Measurements from ENCODE around the gene CNTRL. TPM values are rescaled to one million over a fixed set of nuclear protein-coding genes. Genes with fewer than 3 reads are reported as not detected.

CNTRL gene
- total RNA-seq, 2 donors from 2014 or later: 11.4 to 31.0 TPM

DNA sequence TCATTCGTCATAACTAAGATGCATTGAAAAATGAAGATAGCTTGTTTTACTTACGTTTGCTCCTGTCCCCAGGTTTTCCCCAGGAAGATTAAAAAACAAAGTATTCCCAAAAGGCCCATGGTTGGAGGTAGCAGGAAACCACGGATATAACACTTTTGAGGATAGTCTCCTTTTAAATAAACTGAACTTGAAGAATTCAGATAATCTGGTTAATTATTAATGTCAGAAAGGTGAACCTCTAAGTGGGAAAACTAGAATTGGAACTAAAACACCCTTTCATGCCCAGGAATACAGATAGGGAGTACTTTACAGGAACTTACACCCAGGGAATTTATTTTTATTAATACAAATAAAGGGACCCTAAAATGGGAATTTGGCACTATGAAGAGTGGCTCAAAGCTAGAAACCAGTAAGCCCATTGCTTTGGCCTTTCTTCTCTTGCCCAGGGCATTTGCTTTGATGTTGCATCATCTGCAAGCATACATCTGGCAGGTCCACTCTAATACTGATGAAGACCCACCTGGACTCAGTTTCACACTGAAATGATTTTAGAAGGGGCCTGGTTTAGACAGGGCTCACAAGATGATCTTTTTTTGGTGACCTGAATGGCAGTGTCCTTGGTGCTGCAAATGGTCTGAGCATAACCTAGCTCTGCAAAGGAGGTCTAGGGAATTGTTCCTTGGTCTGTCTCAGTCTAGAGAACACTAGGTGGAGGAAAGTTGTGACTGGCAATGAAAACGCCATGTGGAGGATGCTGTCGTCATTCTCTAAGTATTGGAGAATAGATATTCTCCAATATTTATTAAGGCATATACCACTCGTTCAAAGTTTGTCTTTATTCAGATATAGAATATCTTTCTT, 24.4 kb upstream of the CNTRL start, which contains the start of gene C5:
C5 (minus strand) TSS at position 148 of the 861 bp plus-strand sequence; CDS start at position 119, 29 bp downstream.
- Histone ChIP-seq H3K36me3 (no peaks in the 10 kb centered on the region), H3K4me1 (ENCODE audit: control insufficient read depth in 1 of 2, low read depth in 2 of 2) (no peaks in the 10 kb centered on the region), H3K4me3 (no peak within 1 kb of the TSS), H3K27ac (no peak within 1 kb of the TSS), H3K9me3 (no peaks in the 10 kb centered on the region), H3K27me3 (replicated peaks; ENCODE audit: insufficient read depth) (no peaks in the 10 kb centered on the region)
- no peak for TF ChIP-seq CTCF (IDR thresholded peaks at IDR 0.05)
- ATAC-seq (ENCODE audit: insufficient number of reproducible peaks, low FRiP score, low read depth) (no peak), DNase-seq (ENCODE audit: low spot score) (no peak)

DNA sequence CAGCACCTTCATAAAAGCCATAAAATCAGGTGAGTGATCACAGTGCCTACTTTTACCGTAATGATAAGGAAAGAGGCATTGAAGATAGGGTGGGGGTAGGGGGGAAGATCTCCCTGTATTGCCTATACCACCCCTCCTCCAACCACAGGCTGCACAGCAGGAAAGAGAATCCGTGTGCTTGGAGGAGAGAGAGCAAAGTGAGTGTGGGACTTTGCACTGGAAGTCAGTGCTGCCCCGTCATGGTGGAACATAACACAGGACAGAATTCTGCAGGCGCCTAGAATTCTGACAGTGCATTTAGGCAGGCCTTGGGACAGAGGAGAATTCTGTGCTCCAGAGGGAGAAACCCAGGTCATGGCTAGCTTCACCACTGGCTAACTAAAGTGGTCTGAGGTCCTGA, 21.2 kb upstream of the CNTRL start:
- no peaks in the 10 kb centered on the region for H3K27me3 ChIP-seq (replicated peaks; ENCODE audit: insufficient read depth)
- H3K4me1 ChIP-seq (ENCODE audit: control insufficient read depth in 1 of 2, low read depth in 2 of 2): no peaks in the 10 kb centered on the region
- ATAC-seq (ENCODE audit: insufficient number of reproducible peaks, low FRiP score, low read depth): no peak
- H3K36me3 ChIP-seq: no peaks in the 10 kb centered on the region
- DNase-seq (ENCODE audit: low spot score): no peak
- H3K27ac ChIP-seq: no peak overlapping the region
- peaks cover 5% of the 10 kb centered on the region for H3K9me3 ChIP-seq
- no peak overlapping the region for H3K4me3 ChIP-seq
- TF ChIP-seq CTCF (IDR thresholded peaks at IDR 0.05): no peak

GRCh38 chr9:121055642-121056143, 19.1 kb upstream of the CNTRL start:
- no peak overlapping the region for H3K27ac ChIP-seq
- peak; percentile 11 for TF ChIP-seq CTCF (IDR thresholded peaks at IDR 0.05)
- H3K27me3 ChIP-seq (replicated peaks; ENCODE audit: insufficient read depth): no peaks in the 10 kb centered on the region
- H3K36me3 ChIP-seq: no peaks in the 10 kb centered on the region
- H3K9me3 ChIP-seq: peaks cover 5% of the 10 kb centered on the region
- no peak overlapping the region for H3K4me3 ChIP-seq
- H3K4me1 ChIP-seq (ENCODE audit: control insufficient read depth in 1 of 2, low read depth in 2 of 2): peaks cover 0 to 4% of the 10 kb centered on the region in 2 donors
- DNase-seq (ENCODE audit: low spot score) (no peak), ATAC-seq (ENCODE audit: insufficient number of reproducible peaks, low FRiP score, low read depth) (no peak)

DNA sequence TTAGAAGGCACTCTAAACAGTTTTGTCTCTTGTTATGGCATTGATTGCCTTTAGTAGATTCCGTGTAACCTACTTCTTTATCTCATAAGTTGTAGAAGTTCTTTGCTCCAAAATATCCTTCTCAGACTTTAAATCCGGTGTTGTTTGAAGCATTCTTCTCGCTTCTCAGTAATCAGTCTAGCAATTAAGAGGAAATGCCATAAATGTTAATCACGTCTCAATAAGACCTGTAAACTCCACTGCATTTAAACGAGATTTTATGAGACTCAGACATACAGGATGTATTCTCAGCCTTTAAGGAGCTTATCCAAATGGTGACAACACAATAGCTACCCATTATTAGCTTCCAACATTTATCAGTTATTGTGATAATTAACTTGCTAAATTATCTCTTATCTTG, 16.9 kb upstream of the CNTRL start:
- H3K27me3 ChIP-seq (replicated peaks; ENCODE audit: insufficient read depth): no peaks in the 10 kb centered on the region
- peaks cover 5% of the 10 kb centered on the region for H3K9me3 ChIP-seq
- no peaks in the 10 kb centered on the region for H3K36me3 ChIP-seq
- no peak overlapping the region for H3K4me3 ChIP-seq
- peaks cover 0 to 4% of the 10 kb centered on the region in 2 donors for H3K4me1 ChIP-seq (ENCODE audit: control insufficient read depth in 1 of 2, low read depth in 2 of 2)
- TF ChIP-seq CTCF (IDR thresholded peaks at IDR 0.05): no peak
- no peak for DNase-seq (ENCODE audit: low spot score)
- no peak for ATAC-seq (ENCODE audit: insufficient number of reproducible peaks, low FRiP score, low read depth)
- no peak overlapping the region for H3K27ac ChIP-seq

DNA sequence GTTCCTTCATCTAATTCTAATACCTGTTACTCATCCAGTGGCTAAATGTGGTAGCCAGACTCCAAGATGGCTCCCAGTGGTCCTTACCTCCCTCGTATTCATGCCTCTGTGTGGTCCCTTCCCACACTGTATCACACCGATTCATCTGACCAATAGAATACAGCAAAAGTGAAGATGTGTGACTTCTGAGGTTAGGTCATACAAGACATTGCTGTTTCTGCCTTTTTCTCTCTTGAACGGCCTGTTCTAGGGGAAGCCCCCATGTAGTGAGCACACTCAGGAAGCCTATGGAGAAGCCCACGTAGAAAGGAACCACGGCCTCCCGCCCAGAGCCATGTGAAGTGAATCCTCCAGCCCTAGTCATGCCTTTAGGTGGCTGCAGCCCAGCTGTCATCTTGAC, 15.2 kb upstream of the CNTRL start:
- ATAC-seq (ENCODE audit: insufficient number of reproducible peaks, low FRiP score, low read depth): no peak
- H3K27ac ChIP-seq: no peak overlapping the region
- no peak for DNase-seq (ENCODE audit: low spot score)
- no peaks in the 10 kb centered on the region for H3K27me3 ChIP-seq (replicated peaks; ENCODE audit: insufficient read depth)
- peaks cover 5% of the 10 kb centered on the region for H3K9me3 ChIP-seq
- no peak for TF ChIP-seq CTCF (IDR thresholded peaks at IDR 0.05)
- H3K4me3 ChIP-seq: no peak overlapping the region
- no peaks in the 10 kb centered on the region for H3K36me3 ChIP-seq
- peaks cover 0 to 4% of the 10 kb centered on the region in 2 donors for H3K4me1 ChIP-seq (ENCODE audit: control insufficient read depth in 1 of 2, low read depth in 2 of 2)
